OCI-LY1 (cell line): ENCODE measurements around the gene GRB7.

ENCODE experiments used
- H2AFZ ChIP-seq: fragments of 200-600 bp; sonication (generic), shearing (Covaris generic); 2 replicates; pipeline ENCODE4 v1.6.0; 2014; ENCODE audit warnings: antibody characterized with exemption, mild to moderate bottlenecking, low read length
- H3F3A ChIP-seq: fragments of 200-600 bp; sonication (generic), shearing (Covaris generic); 2 replicates; pipeline ENCODE4 v1.6.0; 2014; ENCODE audit warnings: mild to moderate bottlenecking, antibody characterized with exemption, low read length, moderate library complexity; ENCODE audit not compliant: insufficient read depth
- H3K27ac ChIP-seq: fragments of 200-600 bp; sonication (generic); 2 replicates; pipeline ENCODE4 v1.5.1; 2014; ENCODE audit warnings: low read length, mixed run types, mild to moderate bottlenecking, low read depth; ENCODE audit not compliant: poor library complexity, severe bottlenecking
- H3K27me3 ChIP-seq: fragments of 200-600 bp; sonication (generic); 2 replicates; pipeline ENCODE4 v1.6.0; 2014; ENCODE audit warnings: antibody characterized with exemption, mild to moderate bottlenecking, low read length, moderate library complexity; ENCODE audit not compliant: insufficient read depth
- H3K36me3 ChIP-seq: fragments of 200-600 bp; sonication (generic); 2 replicates; pipeline ENCODE4 v1.6.1; 2014; ENCODE audit warnings: mild to moderate bottlenecking, antibody characterized with exemption, low read length, moderate library complexity, mixed read lengths; ENCODE audit not compliant: insufficient read depth
- H3K4me1 ChIP-seq: fragments of 200-600 bp; sonication (generic); 2 replicates; pipeline ENCODE4 v1.5.1; 2014; ENCODE audit warnings: mild to moderate bottlenecking, low read length, moderate library complexity; ENCODE audit not compliant: insufficient read depth, severe bottlenecking
- H3K4me2 ChIP-seq: fragments of 200-600 bp; sonication (generic), shearing (Covaris generic); 2 replicates; pipeline ENCODE4 v1.6.1; 2014; ENCODE audit warnings: low read length
- H3K4me3 ChIP-seq: fragments of 200-600 bp; sonication (generic); 2 replicates; pipeline ENCODE4 v1.5.1; 2014; ENCODE audit warnings: low read length, low read depth, mild to moderate bottlenecking, mixed read lengths; ENCODE audit not compliant: poor library complexity, severe bottlenecking
- H3K79me2 ChIP-seq: fragments of 200-600 bp; shearing (Covaris generic); 2 replicates; pipeline ENCODE4 v1.6.1; 2016; ENCODE audit warnings: mixed run types, low read length, mixed read lengths; ENCODE audit not compliant: insufficient read depth
- H3K9ac ChIP-seq: fragments of 200-600 bp; sonication (generic), shearing (Covaris generic); 2 replicates; pipeline ENCODE4 v1.6.1; 2014; ENCODE audit warnings: mild to moderate bottlenecking, low read length, mixed read lengths
- H3K9me2 ChIP-seq: fragments of 200-600 bp; sonication (generic), shearing (Covaris generic); 2 replicates; pipeline ENCODE4 v1.6.1; 2014; ENCODE audit warnings: low read depth, mild to moderate bottlenecking, low read length, mixed read lengths
- H3K9me3 ChIP-seq: fragments of 200-600 bp; shearing (Covaris generic); 2 replicates; pipeline ENCODE4 v1.6.1; 2014; ENCODE audit warnings: low read length, mixed read lengths
- H4K20me1 ChIP-seq: fragments of 200-600 bp; sonication (generic), shearing (Covaris generic); 2 replicates; pipeline ENCODE4 v1.6.0; 2016; ENCODE audit warnings: mild to moderate bottlenecking, low read length; ENCODE audit not compliant: insufficient read depth
- EZH2 ChIP-seq: fragments of 200-600 bp; sonication (generic), shearing (Covaris generic); IDR thresholded peaks from 2 replicates; pipeline ENCODE4 v1.8.0; 2017; ENCODE audit warnings: borderline replicate concordance, mixed run types, mild to moderate bottlenecking, antibody characterized with exemption, low read length, moderate library complexity, mixed read lengths
- TF ChIP-seq, protein P1 (sequence below): fragments of 200-600 bp; sonication (generic), shearing (Covaris generic); IDR thresholded peaks from 2 replicates; pipeline ENCODE4 v1.5.1; 2017; ENCODE audit warnings: mild to moderate bottlenecking, antibody characterized with exemption, low read length, moderate library complexity, mixed read lengths

GRB7 gene

DNA sequence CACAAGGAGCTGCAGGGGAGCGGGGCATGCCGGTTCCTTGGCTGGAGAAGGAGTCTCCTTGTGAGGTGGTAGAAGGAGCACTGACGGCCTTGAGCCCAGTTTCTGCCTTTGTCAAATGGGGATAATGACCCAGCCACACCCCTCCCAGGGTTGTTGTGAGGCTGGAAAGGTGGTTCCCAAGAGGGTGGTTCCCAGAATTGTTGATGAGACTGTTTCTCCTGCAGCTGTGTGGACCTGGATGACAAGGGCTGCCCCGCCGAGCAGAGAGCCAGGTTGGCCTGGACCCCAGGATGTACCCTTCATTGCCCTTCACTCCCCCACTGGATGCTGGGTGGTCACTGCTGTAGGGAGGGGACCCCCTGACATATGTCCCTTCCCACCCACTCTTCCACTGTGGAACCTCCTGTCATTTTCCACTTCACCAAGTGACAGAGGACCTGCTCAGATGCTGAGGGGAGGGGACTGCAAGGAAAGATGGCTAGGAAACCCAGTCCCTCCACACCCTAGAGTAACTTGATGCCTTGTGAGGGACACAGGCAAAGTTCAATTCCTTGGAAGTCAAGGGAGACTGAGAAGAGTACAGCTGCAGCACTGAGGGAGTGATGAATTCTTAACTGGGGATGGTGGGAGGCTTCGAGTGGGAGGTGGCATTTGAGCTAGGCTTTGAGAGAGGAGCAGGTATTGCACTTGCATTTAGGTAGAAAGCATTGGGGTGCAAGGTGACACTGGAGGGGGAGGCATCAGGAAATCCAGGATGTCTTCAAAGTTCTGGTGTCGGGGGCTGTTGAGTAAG lies 18.0 kb upstream of the GRB7 start:
- H2AFZ ChIP-seq = no peak overlapping the region
- H3K9me2 ChIP-seq = no peaks in the 10 kb centered on the region
- H3K27ac ChIP-seq = no peak overlapping the region
- no peak overlapping the region for H3K4me3 ChIP-seq
- no peaks in the 10 kb centered on the region for H3K4me1 ChIP-seq
- TF ChIP-seq, protein P1, sequence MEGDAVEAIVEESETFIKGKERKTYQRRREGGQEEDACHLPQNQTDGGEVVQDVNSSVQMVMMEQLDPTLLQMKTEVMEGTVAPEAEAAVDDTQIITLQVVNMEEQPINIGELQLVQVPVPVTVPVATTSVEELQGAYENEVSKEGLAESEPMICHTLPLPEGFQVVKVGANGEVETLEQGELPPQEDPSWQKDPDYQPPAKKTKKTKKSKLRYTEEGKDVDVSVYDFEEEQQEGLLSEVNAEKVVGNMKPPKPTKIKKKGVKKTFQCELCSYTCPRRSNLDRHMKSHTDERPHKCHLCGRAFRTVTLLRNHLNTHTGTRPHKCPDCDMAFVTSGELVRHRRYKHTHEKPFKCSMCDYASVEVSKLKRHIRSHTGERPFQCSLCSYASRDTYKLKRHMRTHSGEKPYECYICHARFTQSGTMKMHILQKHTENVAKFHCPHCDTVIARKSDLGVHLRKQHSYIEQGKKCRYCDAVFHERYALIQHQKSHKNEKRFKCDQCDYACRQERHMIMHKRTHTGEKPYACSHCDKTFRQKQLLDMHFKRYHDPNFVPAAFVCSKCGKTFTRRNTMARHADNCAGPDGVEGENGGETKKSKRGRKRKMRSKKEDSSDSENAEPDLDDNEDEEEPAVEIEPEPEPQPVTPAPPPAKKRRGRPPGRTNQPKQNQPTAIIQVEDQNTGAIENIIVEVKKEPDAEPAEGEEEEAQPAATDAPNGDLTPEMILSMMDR = no peak
- no peak for TF ChIP-seq EZH2
- H4K20me1 ChIP-seq = no peaks in the 10 kb centered on the region
- no peaks in the 10 kb centered on the region for H3K36me3 ChIP-seq
- no peaks in the 10 kb centered on the region for H3F3A ChIP-seq
- no peaks in the 10 kb centered on the region for H3K9me3 ChIP-seq
- no peak overlapping the region for H3K4me2 ChIP-seq
- H3K27me3 ChIP-seq = no peaks in the 10 kb centered on the region
- no peak overlapping the region for H3K9ac ChIP-seq
- H3K79me2 ChIP-seq = no peaks in the 10 kb centered on the region

DNA sequence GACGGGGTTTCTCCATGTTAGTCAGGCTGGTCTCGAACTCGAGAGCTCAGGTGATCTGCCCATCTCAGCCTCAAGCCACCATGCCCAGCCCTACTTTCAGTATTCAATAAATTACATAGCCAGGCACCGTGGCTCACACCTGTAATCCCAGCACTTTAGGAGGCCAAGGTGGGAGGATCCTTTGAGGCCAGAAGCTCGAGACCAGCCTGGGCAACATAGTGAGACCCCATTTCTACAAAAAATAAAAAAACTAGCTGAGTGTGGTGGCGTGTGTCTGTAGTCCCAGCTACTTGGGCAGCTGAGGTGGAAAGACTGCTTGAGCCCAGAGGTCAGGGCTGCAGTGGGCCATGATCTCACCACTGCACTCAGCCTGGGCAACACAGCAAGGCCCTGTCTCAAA lies 15.6 kb upstream of the GRB7 start:
- TF ChIP-seq, protein P1 = no peak
- no peak for TF ChIP-seq EZH2
- no peak overlapping the region for H3K9ac ChIP-seq
- H2AFZ ChIP-seq = no peak overlapping the region
- H3K27me3 ChIP-seq = no peaks in the 10 kb centered on the region
- no peaks in the 10 kb centered on the region for H4K20me1 ChIP-seq
- H3K4me2 ChIP-seq = no peak overlapping the region
- H3K36me3 ChIP-seq = 0 out of 2 replicates have a peak, but pooled peaks cover under 1% of the 10 kb centered on the region
- no peaks in the 10 kb centered on the region for H3K9me3 ChIP-seq
- no peaks in the 10 kb centered on the region for H3K79me2 ChIP-seq
- H3F3A ChIP-seq = no peaks in the 10 kb centered on the region
- H3K9me2 ChIP-seq = no peaks in the 10 kb centered on the region
- no peak overlapping the region for H3K27ac ChIP-seq
- H3K4me1 ChIP-seq = no peaks in the 10 kb centered on the region
- no peak overlapping the region for H3K4me3 ChIP-seq

DNA sequence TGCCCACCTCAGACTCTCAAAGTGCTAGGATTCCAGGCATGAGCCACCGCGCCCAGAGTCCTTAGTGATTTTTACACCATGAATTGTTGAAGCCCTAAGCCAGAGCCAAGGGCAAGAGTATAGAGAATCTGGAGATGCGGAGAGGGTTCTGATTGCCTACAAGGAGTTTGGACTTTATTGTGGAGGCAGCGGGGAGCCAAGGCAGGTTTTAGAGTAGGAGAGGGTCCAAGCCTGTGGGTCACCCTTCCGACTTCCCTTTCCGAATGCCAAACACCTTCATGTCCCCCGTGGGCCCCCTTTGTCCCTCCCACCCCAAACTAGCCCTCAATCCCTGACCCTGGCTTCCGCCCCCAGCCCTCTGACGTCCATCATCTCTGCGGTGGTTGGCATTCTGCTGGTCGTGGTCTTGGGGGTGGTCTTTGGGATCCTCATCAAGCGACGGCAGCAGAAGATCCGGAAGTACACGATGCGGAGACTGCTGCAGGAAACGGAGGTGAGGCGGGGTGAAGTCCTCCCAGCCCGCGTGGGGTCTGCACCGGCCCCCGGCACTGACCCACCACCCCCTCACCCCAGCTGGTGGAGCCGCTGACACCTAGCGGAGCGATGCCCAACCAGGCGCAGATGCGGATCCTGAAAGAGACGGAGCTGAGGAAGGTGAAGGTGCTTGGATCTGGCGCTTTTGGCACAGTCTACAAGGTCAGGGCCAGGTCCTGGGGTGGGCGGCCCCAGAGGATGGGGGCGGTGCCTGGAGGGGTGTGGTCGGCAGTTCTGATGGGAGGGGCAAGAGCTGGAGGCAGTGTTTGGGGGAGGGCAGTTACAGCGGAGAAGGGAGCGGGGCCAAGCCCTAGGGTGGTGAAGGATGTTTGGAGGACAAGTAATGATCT lies 14.5 kb upstream of the GRB7 start:
- Histone ChIP-seq H3K9me2 (no peaks in the 10 kb centered on the region), H3F3A (no peaks in the 10 kb centered on the region), H3K27me3 (no peaks in the 10 kb centered on the region), H4K20me1 (no peaks in the 10 kb centered on the region), H3K4me2 (no peak overlapping the region), H3K9ac (no peak overlapping the region), H3K79me2 (no peaks in the 10 kb centered on the region), H3K36me3 (peaks cover 11% of the 10 kb centered on the region; the same call in 1 of the 2 replicates), H2AFZ (no peak overlapping the region), H3K27ac (no peak overlapping the region), H3K4me1 (no peaks in the 10 kb centered on the region), H3K4me3 (no peak overlapping the region), H3K9me3 (no peaks in the 10 kb centered on the region)
- TF ChIP-seq, protein P1 = no peak
- TF ChIP-seq EZH2 = no peak
